RWPE1 (cell line): Measurements from ENCODE around the gene WNT2.
"Not testable (repeated sequence)": the region's sequence is repeated elsewhere in the genome, so short reads cannot be mapped to it uniquely, and the experiment has no call there.

Experiments used
- CTCF ChIA-PET: fragments of 350-600 bp; sonication (Branson Sonifier 250); formaldehyde crosslinking; extraction: SDS; loops from one replicate; lab custom pipeline; 2021; lab: Yijun Ruan, JAX
- POLR2A ChIA-PET: fragments of 400-600 bp; formaldehyde crosslinking; extraction: SDS; loops from one replicate; lab custom pipeline; 2020; ENCODE audit warnings: antibody characterized with exemption; ENCODE audit not compliant: low non-redundant PET; lab: Yijun Ruan, JAX
- DNase-seq: peaks from one replicate; pipeline ENCODE4 v3.0.0; 2012; ENCODE audit warnings: low spot score
- H3K27ac ChIP-seq: fragments of 450-650 bp; 2 replicates; pipeline ENCODE4 v1.5.1; 2017
- CTCF ChIP-seq: fragments of 450-650 bp; conservative IDR thresholded peaks from 2 replicates; pipeline ENCODE4 v1.5.1; 2017; ENCODE audit warnings: low read depth, mild to moderate bottlenecking

The WNT2 gene

GRCh38 chr7:117250245-117250644 is 72.6 kb downstream of the WNT2 start:
- no peak for DNase-seq
- no peak overlapping the region for H3K27ac ChIP-seq
- CTCF ChIA-PET, result no interaction called here
- TF ChIP-seq CTCF, result no peak
- POLR2A ChIA-PET, result no interaction called here

GRCh38 chr7:117249696-117250095 is 73.2 kb downstream of the WNT2 start:
- DNase-seq, result no peak
- CTCF ChIA-PET, result no interaction called here
- POLR2A ChIA-PET, result no interaction called here
- H3K27ac ChIP-seq, result no peak overlapping the region
- TF ChIP-seq CTCF, result no peak

DNA sequence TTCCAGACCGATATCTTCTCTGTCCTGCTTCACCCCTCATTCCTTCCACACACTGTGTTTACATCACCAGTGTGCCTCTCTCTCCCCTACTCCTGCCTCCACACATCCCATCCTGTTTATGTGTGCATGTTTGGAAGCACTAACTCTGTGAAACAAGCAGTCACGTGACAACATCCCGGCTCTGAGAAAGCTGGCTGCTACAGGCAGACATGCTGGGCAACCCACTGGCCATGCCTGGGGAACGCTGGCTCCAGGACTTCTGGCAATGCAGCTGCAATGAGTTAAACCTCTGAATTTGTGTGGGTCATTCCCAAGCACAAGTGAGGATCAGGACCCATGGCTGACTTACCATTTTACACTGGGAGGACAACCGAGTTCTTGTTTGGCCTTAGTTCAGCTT is 74.0 kb downstream of the WNT2 start:
- POLR2A ChIA-PET, result no interaction called here
- H3K27ac ChIP-seq, result no peak overlapping the region
- TF ChIP-seq CTCF, result no peak
- no peak for DNase-seq
- CTCF ChIA-PET, result no interaction called here

DNA sequence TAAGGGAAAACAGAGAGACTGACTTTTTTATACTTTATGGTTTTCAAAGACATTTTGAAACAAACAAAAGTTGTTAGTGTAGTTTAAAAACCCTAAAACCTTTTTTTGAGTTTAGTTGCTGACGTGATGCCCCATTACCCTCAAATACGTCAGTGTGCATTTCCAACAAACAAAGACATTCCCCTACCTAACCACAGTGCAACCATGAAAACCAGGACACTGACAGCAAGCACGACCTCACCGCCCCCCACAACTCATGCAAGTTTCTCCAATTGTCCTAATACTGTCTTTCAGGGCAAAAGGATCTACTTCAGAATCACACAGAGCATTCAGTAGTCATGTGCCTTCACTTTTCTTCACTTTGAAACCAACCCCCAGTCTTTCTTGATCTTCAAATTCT is 75.0 kb downstream of the WNT2 start:
- ChIA-PET CTCF (no interaction called here), POLR2A (no interaction called here)
- TF ChIP-seq CTCF, result no peak
- no peak overlapping the region for H3K27ac ChIP-seq
- no peak for DNase-seq

GRCh38 chr7:117245703-117246102 is 77.2 kb downstream of the WNT2 start:
- CTCF ChIA-PET, H3K27ac ChIP-seq, DNase-seq, POLR2A ChIA-PET: not testable (repeated sequence)

DNA sequence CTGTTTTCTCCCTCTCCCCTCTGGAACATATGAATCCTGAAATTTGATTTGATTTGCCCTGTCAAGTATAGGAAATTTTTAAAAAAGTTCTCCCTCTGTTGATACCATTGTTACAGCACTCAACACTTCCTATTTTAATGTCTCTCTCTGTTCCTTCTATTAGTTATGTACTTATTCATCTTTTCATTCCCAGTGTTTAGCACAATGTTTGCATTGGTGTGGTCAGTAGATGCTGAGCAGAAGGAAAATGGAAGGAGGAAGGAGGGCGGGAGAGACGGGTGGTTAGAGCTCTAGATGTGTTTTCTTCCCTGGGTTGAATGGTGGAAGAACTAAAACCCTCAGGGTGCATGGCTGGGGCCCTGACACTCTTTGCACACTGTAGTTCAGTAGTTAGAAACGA is 79.5 kb downstream of the WNT2 start:
- ChIA-PET POLR2A (no interaction called here), CTCF (no interaction called here)
- no peak overlapping the region for H3K27ac ChIP-seq
- DNase-seq, result no peak
- no peak for TF ChIP-seq CTCF

DNA sequence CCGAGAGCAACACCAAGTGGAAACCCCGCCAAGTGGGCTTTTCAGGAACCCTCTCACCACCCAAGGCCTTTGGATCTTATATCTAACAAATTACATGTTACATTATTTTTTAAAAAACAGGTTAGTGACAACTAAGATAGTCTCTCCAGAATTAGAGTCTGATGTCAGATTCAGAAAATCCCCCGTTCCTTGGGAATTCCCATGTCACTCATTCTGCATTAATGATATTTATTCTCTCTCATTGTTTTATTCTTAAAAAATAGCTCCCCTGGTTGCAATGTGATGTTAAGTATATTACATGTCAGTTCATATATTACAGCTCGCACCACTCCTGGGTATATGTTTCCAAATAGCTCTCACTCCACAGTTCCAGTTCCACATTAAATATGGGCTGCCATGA is 81.8 kb downstream of the WNT2 start:
- no peak for TF ChIP-seq CTCF
- ChIA-PET CTCF (no interaction called here), POLR2A (no interaction called here)
- H3K27ac ChIP-seq, result no peak overlapping the region
- no peak for DNase-seq
